Fibroblast of skin of right biceps (primary cell): Measurements from ENCODE around the gene HDX.
"Not testable (repeated sequence)": the region's sequence is repeated elsewhere in the genome, so short reads cannot be mapped to it uniquely, and the experiment has no call there.

ENCODE experiments used
- DNase-seq: peaks from one replicate; pipeline ENCODE4 v3.0.0-alpha.2; 2013

The HDX gene

DNA sequence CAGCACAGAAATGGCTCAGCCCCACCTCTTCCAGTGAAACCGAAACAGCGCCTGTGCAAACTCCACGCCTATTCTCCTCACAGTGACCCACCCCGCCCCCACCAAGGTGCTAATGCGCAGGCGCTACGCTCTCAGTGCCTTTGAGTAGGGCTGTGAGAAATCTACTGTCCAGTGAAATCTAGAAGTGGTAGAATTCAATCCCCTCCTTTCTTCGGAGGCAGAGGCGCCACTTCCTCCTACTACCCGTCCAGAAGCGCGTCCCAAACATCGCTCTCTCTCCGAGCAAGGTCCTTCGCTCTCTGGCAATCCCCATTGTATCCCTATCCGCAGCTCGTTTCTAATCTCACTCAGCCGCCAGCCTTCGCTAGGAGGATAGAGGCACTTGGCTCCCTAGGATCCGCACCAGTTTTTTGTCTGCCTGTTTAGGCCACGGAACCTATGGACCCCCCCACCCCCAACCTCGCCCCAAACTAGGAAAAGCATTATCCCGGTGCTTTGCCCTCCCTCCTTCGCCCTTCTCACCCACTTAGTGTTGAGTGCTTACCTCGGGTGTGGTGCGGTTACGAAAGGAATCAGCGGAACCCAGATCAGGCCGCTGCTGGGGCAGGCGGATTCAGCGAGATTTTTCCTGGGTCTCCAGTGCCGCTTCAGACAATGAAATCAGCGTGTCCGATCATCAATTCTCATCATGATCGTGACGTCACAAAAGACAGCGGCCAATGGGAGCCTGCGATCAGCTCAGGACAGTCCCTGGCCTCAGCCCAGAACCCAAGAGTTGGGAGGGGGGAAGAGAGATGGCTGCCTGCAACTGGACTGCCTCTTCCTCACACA is at the start of gene HDX:
TSS of gene HDX (minus strand) at position 656 of the 831 bp plus-strand sequence. CDS start 27,056 bp downstream, outside the sequence.
- peak; percentile 86 for DNase-seq

- DNase-seq, result not testable (repeated sequence)
Observed at GRCh38 chrX:84541315-84541714, 39.1 kb upstream of the HDX start.

DNA sequence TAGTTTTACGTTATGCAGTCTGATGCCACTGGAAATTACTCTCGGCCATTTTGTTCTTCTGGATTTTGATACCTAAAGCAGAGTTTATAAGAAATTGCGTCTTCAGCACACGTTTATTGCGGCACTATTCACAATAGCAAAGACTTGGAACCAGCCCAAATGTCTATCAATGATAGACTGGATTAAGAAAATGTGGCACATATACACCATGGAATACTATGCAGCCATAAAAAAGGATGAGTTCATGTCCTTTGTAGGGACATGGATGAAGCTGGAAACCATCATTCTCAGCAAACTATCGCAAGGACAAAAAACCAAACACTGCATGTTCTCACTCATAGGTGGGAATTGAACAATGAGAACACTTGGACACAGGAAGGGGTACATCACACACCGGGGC is 35.4 kb upstream of the HDX start:
- not testable (repeated sequence) for DNase-seq

- DNase-seq, result no peak
Observed at GRCh38 chrX:84488426-84488825, 13.8 kb downstream of the HDX start.

- no peak for DNase-seq
Observed at GRCh38 chrX:84487365-84488353, 14.6 kb downstream of the HDX start.

GRCh38 chrX:84479086-84479485 is 23.2 kb downstream of the HDX start:
- DNase-seq, result no peak

DNA sequence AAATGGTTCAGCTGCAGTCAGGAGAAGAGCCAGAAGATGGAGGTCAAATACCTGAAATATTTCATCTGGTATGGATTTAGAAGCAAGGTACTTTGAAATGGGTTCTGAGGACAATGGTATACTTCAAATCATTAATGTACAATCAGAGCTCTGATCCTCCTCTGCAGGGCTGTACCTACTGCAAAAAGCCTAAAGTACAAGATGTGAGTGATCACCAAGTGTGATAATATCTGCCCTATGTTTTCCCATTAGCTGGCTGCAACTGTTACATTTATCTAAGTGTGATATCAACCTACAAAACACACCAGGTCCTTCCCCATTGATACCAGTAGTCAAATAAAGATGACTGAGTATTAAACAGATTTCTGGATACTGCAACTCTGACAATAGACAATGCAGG is 25.1 kb downstream of the HDX start:
- no peak for DNase-seq

DNA sequence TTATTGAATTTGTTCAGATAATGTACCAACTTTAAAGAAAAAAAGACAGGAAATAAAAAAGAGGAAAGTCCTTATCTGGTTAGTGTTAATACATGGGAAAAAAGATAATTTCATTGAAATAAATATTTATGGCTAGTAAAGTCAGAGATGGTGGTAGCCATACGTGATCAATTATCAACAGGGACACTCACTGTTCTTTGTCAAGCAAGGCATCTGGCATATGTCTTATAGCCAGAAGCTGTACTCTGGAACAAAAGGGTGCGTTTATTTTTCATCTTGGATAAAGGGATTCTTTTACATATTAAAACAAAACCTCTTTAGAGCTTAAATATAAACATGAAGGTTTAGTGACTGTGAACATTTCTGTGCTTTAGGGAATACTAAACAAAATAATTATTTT is 26.7 kb downstream of the HDX start:
- DNase-seq, result no peak

GRCh38 chrX:84475101-84475500 is 27.2 kb downstream of the HDX start:
- no peak for DNase-seq

- peak; percentile 28 for DNase-seq
Observed at GRCh38 chrX:84469226-84469625, 33.0 kb downstream of the HDX start.

DNA sequence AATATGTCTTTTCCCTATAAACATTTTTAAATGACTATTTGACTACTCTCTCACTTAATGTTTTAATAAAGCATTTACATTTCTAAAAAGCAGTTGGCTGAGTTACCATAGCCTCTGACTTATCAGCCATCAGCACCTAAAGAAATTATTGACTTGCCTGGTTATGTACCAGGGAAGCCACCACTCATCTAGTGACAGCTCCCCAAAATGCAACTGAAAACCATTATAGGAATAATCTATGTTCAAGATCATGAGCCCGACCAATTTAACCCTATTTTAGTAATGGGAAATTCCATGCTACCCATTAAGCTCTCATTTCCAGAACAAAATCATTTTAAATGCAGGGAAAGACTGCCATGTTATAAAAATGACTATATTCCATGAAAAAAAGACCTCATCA is 34.4 kb downstream of the HDX start:
- DNase-seq, result no peak

GRCh38 chrX:84453351-84454246 is 48.7 kb downstream of the HDX start:
- DNase-seq, result no peak

DNA sequence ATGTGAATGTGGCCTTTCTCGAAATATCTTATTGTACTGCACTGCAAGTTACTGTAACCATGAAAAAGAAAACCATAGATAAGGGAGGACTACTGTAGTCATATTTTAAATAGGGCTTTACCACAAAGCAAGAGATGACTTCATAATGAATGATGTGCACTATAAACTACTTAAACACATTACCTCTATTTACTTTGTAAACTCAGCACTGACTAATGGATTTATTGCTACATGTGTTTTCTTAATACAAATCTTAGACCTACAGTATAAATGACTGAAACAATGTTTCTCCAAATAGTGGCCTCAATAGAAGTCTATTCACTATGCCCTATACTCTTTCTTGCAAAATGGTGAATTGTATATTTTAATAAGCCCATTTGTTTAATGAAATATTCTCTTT is 61.1 kb downstream of the HDX start:
- peak; percentile 0 for DNase-seq

- DNase-seq, result no peak
Observed at GRCh38 chrX:84415140-84415539, 87.1 kb downstream of the HDX start.

GRCh38 chrX:84363663-84364062 is 138.6 kb downstream of the HDX start:
- DNase-seq, result no peak

DNA sequence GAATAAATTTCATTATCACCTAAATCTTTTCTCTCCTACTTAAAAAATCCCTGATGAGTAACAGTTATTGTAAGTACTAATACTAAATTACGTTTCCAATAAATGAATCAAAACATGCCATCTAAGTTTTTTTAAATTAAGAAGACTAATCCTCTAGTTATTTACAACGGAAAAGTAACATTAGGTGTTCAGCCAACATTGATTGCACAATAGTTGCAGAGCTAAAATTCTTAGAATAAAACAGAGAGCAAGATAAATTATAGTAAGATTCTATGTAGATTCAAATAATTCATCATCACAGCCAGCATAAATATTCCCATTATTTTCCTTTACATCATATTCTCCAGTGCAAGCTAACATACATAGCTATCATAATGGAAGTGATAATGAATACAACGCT is 139.2 kb downstream of the HDX start:
- no peak for DNase-seq

DNA sequence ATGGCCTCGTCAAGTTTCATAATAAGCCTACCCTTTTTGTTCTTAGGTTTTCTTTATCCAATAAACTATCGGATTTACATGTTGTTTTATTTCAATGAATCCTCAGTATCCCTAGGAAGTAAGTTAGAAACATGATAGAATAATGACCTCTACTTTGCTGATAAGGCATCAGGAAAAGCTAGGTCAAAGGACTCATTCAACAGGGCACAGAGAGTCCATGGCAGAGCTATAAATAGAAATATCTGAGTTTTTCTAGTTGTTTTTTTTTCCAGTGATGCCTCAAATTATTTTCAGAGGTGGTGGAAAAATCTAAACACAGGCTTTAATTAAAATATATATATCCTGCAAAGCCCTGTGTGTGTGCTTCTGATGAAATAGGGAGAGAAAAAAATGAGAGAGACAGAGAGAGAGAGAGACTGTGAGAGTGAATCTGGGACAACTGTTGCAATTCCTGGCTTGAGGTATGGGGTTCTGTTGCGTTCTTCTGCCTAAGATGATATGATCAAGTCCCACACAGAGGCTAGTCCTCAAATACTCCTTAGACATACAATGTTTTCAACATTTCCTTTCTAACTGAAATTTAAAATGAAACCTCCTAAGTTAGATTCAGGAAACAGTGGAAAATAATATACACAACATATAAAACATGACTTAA is 139.9 kb downstream of the HDX start:
- no peak for DNase-seq

- no peak for DNase-seq
Observed at GRCh38 chrX:84358271-84358670, 144.0 kb downstream of the HDX start.

GRCh38 chrX:84357296-84357695 is 145.0 kb downstream of the HDX start:
- no peak for DNase-seq

DNA sequence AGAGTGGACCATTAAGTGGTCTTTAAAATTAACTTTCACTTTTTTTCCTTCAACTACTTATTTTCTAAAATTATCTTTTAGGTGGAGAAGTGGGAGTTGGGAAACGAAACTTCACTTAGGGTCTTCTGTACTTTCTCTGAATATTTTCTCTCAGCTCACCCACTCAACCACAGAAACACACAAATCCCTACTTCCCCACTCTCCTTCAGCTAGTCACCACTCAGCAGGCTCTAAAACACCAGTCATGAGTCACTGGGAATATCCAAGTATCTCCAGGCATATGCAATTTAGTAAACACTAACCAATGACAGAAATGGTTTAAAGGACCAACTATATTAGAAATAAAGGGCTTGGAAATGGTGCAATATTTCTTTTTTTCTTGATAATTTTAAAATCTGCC is 161.3 kb downstream of the HDX start:
- DNase-seq, result peak; percentile 60

GRCh38 chrX:84339507-84340364 is 162.5 kb downstream of the HDX start:
- DNase-seq, result peak; percentile 22
